Sigmoid colon (tissue), 4 donors: ENCODE data around the gene ABLIM3.

Experiments
- POLR2A ChIP-seq, 2 donors: fragments of 450-650 bp; IDR thresholded peaks; one replicate each; pipeline ENCODE4 v1.6.1; 2016; ENCODE audit warnings: antibody characterized with exemption in 2 of 2, mild to moderate bottlenecking in 2 of 2, moderate library complexity in 2 of 2
- POLR2AphosphoS5 ChIP-seq, 4 donors: sonication (generic); formaldehyde crosslinking; IDR thresholded peaks; one replicate each; pipeline ENCODE4 v1.6.1; 2017; ENCODE audit warnings: antibody characterized with exemption in 4 of 4
- TF ChIP-seq, protein P1 (sequence below), 4 experiments: fragments of 450-650 bp in 3 of 4; fragments of 200-600 bp in 1 of 4; IDR thresholded peaks; one replicate each; pipeline ENCODE4 v1.5.1; 2016 to 2019; ENCODE audit warnings: antibody characterized with exemption in 4 of 4, mild to moderate bottlenecking in 3 of 4, moderate library complexity in 2 of 4

- TF ChIP-seq POLR2AphosphoS5 (IDR thresholded peaks at IDR 0.05), result no peak
- no peak for TF ChIP-seq POLR2A (IDR thresholded peaks at IDR 0.05)
- TF ChIP-seq, protein P1, sequence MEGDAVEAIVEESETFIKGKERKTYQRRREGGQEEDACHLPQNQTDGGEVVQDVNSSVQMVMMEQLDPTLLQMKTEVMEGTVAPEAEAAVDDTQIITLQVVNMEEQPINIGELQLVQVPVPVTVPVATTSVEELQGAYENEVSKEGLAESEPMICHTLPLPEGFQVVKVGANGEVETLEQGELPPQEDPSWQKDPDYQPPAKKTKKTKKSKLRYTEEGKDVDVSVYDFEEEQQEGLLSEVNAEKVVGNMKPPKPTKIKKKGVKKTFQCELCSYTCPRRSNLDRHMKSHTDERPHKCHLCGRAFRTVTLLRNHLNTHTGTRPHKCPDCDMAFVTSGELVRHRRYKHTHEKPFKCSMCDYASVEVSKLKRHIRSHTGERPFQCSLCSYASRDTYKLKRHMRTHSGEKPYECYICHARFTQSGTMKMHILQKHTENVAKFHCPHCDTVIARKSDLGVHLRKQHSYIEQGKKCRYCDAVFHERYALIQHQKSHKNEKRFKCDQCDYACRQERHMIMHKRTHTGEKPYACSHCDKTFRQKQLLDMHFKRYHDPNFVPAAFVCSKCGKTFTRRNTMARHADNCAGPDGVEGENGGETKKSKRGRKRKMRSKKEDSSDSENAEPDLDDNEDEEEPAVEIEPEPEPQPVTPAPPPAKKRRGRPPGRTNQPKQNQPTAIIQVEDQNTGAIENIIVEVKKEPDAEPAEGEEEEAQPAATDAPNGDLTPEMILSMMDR (IDR thresholded peaks at IDR 0.05), result no peak
Observed at GRCh38 chr5:149186506-149186905, 45.2 kb downstream of the ABLIM3 start.
